OCI-LY7 (cell line): ENCODE data around the gene PGLYRP2. TPM values are rescaled to one million over a fixed set of nuclear protein-coding genes. Genes with fewer than 3 reads are reported as not detected.

Source experiments
- BruUV-seq: library from RNA; stranded (reverse); fragments of 400-500 nt; replicated peaks from 2 replicates; lab custom pipeline; 2021; lab: Mats Ljungman, UMichigan
- CTCF ChIA-PET: fragments of 300-600 bp; sonication (Branson Sonifier 250); formaldehyde crosslinking; loops from one replicate; lab custom pipeline; 2022; ENCODE audit warnings: antibody characterized with exemption; ENCODE audit not compliant: unreplicated experiment; lab: Charles Lee
- POLR2A ChIA-PET: fragments of 300-600 bp; sonication (Branson Sonifier 250); formaldehyde crosslinking; loops from one replicate; lab custom pipeline; 2022; ENCODE audit warnings: antibody characterized with exemption; lab: Charles Lee
- DNase-seq: peaks from one replicate; pipeline ENCODE4 v3.0.0-alpha.2; 2015; ENCODE audit warnings: low spot score
- H2AFZ ChIP-seq: fragments of 200-600 bp; sonication (generic), shearing (Covaris generic); 2 replicates; pipeline ENCODE4 v1.6.1; 2014; ENCODE audit warnings: mild to moderate bottlenecking, antibody characterized with exemption, low read length, moderate library complexity
- H3K27ac ChIP-seq: fragments of 200-600 bp; sonication (generic); 2 replicates; pipeline ENCODE4 v1.5.1; 2014; ENCODE audit warnings: mixed run types, low read depth, mild to moderate bottlenecking, moderate library complexity, low read length, inconsistent platforms; ENCODE audit not compliant: poor library complexity, severe bottlenecking
- H3K36me3 ChIP-seq: fragments of 200-600 bp; sonication (generic); 2 replicates; pipeline ENCODE4 v1.6.1; 2014; ENCODE audit warnings: mild to moderate bottlenecking, antibody characterized with exemption, low read length, moderate library complexity, mixed read lengths; ENCODE audit not compliant: insufficient read depth
- H3K4me1 ChIP-seq: fragments of 200-600 bp; sonication (generic); 2 replicates; pipeline ENCODE4 v1.5.1; 2014; ENCODE audit warnings: mild to moderate bottlenecking, low read length; ENCODE audit not compliant: insufficient read depth, poor library complexity, severe bottlenecking
- H3K4me2 ChIP-seq: fragments of 200-600 bp; sonication (generic); 2 replicates; pipeline ENCODE4 v1.6.1; 2014; ENCODE audit warnings: mild to moderate bottlenecking, low read length
- H3K4me3 ChIP-seq: fragments of 200-600 bp; sonication (generic); 2 replicates; pipeline ENCODE4 v1.5.1; 2014; ENCODE audit warnings: mild to moderate bottlenecking, low read depth, low read length; ENCODE audit not compliant: poor library complexity, severe bottlenecking
- H3K79me2 ChIP-seq: fragments of 200-600 bp; sonication (generic); 2 replicates; pipeline ENCODE4 v1.6.1; 2016; ENCODE audit warnings: low read depth, mild to moderate bottlenecking, low read length, moderate library complexity, mixed read lengths; ENCODE audit not compliant: insufficient read depth
- H3K9me2 ChIP-seq: fragments of 200-600 bp; sonication (generic); 2 replicates; pipeline ENCODE4 v1.6.1; 2016; ENCODE audit warnings: mild to moderate bottlenecking, low read length, mixed read lengths; ENCODE audit not compliant: insufficient read depth
- H3K9me3 ChIP-seq: fragments of 200-600 bp; sonication (generic); 2 replicates; pipeline ENCODE4 v1.6.1; 2014; ENCODE audit warnings: mild to moderate bottlenecking, mixed run types, low read length, mixed read lengths
- H4K20me1 ChIP-seq: fragments of 200-600 bp; sonication (generic); 2 replicates; pipeline ENCODE4 v1.6.1; 2014; ENCODE audit warnings: mild to moderate bottlenecking, antibody characterized with exemption, low read length, moderate library complexity, mixed read lengths; ENCODE audit not compliant: insufficient read depth
- EZH2phosphoT487 ChIP-seq: fragments of 200-600 bp; sonication (generic); IDR thresholded peaks from 2 replicates; pipeline ENCODE4 v1.6.1; 2018; ENCODE audit warnings: low read depth, borderline replicate concordance, mild to moderate bottlenecking, mixed run types, antibody characterized with exemption, low read length, moderate library complexity, mixed read lengths
- intact Hi-C: fragments of 100-400 bp; cut with micrococcal nuclease; formaldehyde crosslinking; loops from one replicate; pipeline ENCODE4 v1.10.0; 2022; ENCODE audit not compliant: unreplicated experiment
- total RNA-seq, 2 experiments: library from RNA; depleted of rRNA in 1 of 2; stranded (reverse); fragments of >200 nt in 1 of 2; shearing (Covaris generic) in 1 of 2; gene quantifications; 2 replicates each; pipeline ENCODE4 v1.2.3, GENCODE V29; 2014 to 2022
- TF ChIP-seq, protein P1 (sequence below): fragments of 200-600 bp; sonication (generic); conservative IDR thresholded peaks from 2 replicates; pipeline ENCODE4 v1.5.1; 2014; ENCODE audit warnings: mild to moderate bottlenecking, antibody characterized with exemption, low read length, moderate library complexity, mixed read lengths

Gene PGLYRP2
- total RNA-seq, 2 experiments from 2014 or later: not detected

GRCh38 chr19:15431396-15432017, 47.8 kb downstream of the PGLYRP2 start:
- POLR2A ChIA-PET: interaction anchor here (0.9 kb wide), 1 partner anchor 13 kb away, joined by 5 read pairs; the partner anchor contains the start of gene AKAP8L
- Histone ChIP-seq H3K9me3 (no peaks in the 10 kb centered on the region), H3K27ac (peak overlapping the region; percentile 45), H3K9me2 (no peaks in the 10 kb centered on the region), H3K4me2 (peak overlapping the region; percentile 83), H3K36me3 (peaks cover 35% of the 10 kb centered on the region), H3K4me3 (peak overlapping the region; percentile 85), H2AFZ (no peak overlapping the region), H3K79me2 (peaks cover 24% of the 10 kb centered on the region), H4K20me1 (no peaks in the 10 kb centered on the region; the same call in 1 of the 2 replicates), H3K4me1 (peaks cover 21% of the 10 kb centered on the region)
- intact Hi-C loops: loop anchor here (5.0 kb wide), 1 partner anchor 126 kb away; no protein-coding TSS in a partner anchor
- BruUV-seq: TSS peak; percentile 81
- DNase-seq: no peak
- no peak for TF ChIP-seq EZH2phosphoT487
- TF ChIP-seq, protein P1, sequence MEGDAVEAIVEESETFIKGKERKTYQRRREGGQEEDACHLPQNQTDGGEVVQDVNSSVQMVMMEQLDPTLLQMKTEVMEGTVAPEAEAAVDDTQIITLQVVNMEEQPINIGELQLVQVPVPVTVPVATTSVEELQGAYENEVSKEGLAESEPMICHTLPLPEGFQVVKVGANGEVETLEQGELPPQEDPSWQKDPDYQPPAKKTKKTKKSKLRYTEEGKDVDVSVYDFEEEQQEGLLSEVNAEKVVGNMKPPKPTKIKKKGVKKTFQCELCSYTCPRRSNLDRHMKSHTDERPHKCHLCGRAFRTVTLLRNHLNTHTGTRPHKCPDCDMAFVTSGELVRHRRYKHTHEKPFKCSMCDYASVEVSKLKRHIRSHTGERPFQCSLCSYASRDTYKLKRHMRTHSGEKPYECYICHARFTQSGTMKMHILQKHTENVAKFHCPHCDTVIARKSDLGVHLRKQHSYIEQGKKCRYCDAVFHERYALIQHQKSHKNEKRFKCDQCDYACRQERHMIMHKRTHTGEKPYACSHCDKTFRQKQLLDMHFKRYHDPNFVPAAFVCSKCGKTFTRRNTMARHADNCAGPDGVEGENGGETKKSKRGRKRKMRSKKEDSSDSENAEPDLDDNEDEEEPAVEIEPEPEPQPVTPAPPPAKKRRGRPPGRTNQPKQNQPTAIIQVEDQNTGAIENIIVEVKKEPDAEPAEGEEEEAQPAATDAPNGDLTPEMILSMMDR: no peak
- CTCF ChIA-PET: no interaction called here

GRCh38 chr19:15430526-15431120, 48.7 kb downstream of the PGLYRP2 start:
- peaks cover 21% of the 10 kb centered on the region for H3K4me1 ChIP-seq
- H3K9me2 ChIP-seq: no peaks in the 10 kb centered on the region
- H3K9me3 ChIP-seq: no peaks in the 10 kb centered on the region
- TF ChIP-seq EZH2phosphoT487: no peak
- TF ChIP-seq, protein P1: no peak
- POLR2A ChIA-PET: no interaction called here
- no TSS peak for BruUV-seq
- H3K27ac ChIP-seq: no peak overlapping the region
- peaks cover 24% of the 10 kb centered on the region for H3K79me2 ChIP-seq
- intact Hi-C loops: loop anchor here (5.0 kb wide), 1 partner anchor 127 kb away; no protein-coding TSS in a partner anchor
- H4K20me1 ChIP-seq: no peaks in the 10 kb centered on the region; the same call in 1 of the 2 replicates
- DNase-seq: no peak
- peaks cover 42% of the 10 kb centered on the region for H3K36me3 ChIP-seq
- H3K4me2 ChIP-seq: peak overlapping the region; percentile 83
- CTCF ChIA-PET: no interaction called here
- no peak overlapping the region for H2AFZ ChIP-seq
- peak overlapping the region; percentile 85 for H3K4me3 ChIP-seq
